ENCODE measurements around the gene CCDC190.
A peak's percentile ranks its signal among the peaks of the same experiment; 100 is the strongest.
"Not testable (repeated sequence)": the region's sequence is repeated elsewhere in the genome, so short reads cannot be mapped to it uniquely, and the experiment has no call there.

Gene CCDC190

GRCh38 chr1:162877412-162877811 is 16.4 kb upstream of the CCDC190 start:
- no peak for DNase-seq (ENCODE audit: low spot score)

- DNase-seq (ENCODE audit: low spot score): no peak
Measured at GRCh38 chr1:162876751-162877150, 15.8 kb upstream of the CCDC190 start.

GRCh38 chr1:162873671-162874666 is 13.0 kb upstream of the CCDC190 start:
- no peak for DNase-seq (ENCODE audit: low spot score)

GRCh38 chr1:162872981-162873380 is 12.0 kb upstream of the CCDC190 start:
- no peak for DNase-seq (ENCODE audit: low spot score)

- not testable (repeated sequence) for DNase-seq (ENCODE audit: low spot score)
Measured at GRCh38 chr1:162871417-162871816, 10.4 kb upstream of the CCDC190 start.

GRCh38 chr1:162868972-162869371 is 8.0 kb upstream of the CCDC190 start:
- no peak for DNase-seq (ENCODE audit: low spot score)

GRCh38 chr1:162861625-162862024 is 650 bp upstream of the CCDC190 start:
- no peak for DNase-seq (ENCODE audit: low spot score)

GRCh38 chr1:162859191-162859590 is 1.8 kb downstream of the CCDC190 start:
- no peak for DNase-seq (ENCODE audit: low spot score)

- DNase-seq (ENCODE audit: low spot score): no peak
Measured at GRCh38 chr1:162857850-162858249, 3.1 kb downstream of the CCDC190 start.

- DNase-seq (ENCODE audit: low spot score): no peak
Measured at GRCh38 chr1:162856260-162856659, 4.7 kb downstream of the CCDC190 start.

- DNase-seq (ENCODE audit: low spot score): no peak
Measured at GRCh38 chr1:162855461-162856150, 5.4 kb downstream of the CCDC190 start.

GRCh38 chr1:162854245-162854882 is 6.6 kb downstream of the CCDC190 start:
- peak; percentile 82 for DNase-seq (ENCODE audit: low spot score)

GRCh38 chr1:162851341-162851740 is 9.6 kb downstream of the CCDC190 start:
- no peak for DNase-seq (ENCODE audit: low spot score)

GRCh38 chr1:162849711-162850110 is 11.3 kb downstream of the CCDC190 start:
- no peak for DNase-seq (ENCODE audit: low spot score)

GRCh38 chr1:162847839-162848453 is 13.0 kb downstream of the CCDC190 start:
- DNase-seq (ENCODE audit: low spot score): peak; percentile 89

- no peak for DNase-seq (ENCODE audit: low spot score)
Measured at GRCh38 chr1:162846256-162847212, 14.4 kb downstream of the CCDC190 start.

- no peak for DNase-seq (ENCODE audit: low spot score)
Measured at GRCh38 chr1:162844153-162844552, 16.8 kb downstream of the CCDC190 start.

GRCh38 chr1:162840250-162840839 is 20.6 kb downstream of the CCDC190 start:
- no peak for DNase-seq (ENCODE audit: low spot score)

GRCh38 chr1:162838863-162839262 is 22.1 kb downstream of the CCDC190 start:
- no peak for DNase-seq (ENCODE audit: low spot score)

- DNase-seq (ENCODE audit: low spot score): no peak
Measured at GRCh38 chr1:162835157-162835899, 25.6 kb downstream of the CCDC190 start.

All from NAMALWA (cell line).